Hematopoietic multipotent progenitor cell treated with erythropoietin and hydrocortisone succinate and interleukin-3 and kit ligand, for 4 days (in vitro differentiated cells): ENCODE results near the gene ATP8B1.

ENCODE experiments used
- DNase-seq: peaks from one replicate; pipeline ENCODE4 v3.0.0-alpha.2; 2015

ATP8B1 gene

DNA sequence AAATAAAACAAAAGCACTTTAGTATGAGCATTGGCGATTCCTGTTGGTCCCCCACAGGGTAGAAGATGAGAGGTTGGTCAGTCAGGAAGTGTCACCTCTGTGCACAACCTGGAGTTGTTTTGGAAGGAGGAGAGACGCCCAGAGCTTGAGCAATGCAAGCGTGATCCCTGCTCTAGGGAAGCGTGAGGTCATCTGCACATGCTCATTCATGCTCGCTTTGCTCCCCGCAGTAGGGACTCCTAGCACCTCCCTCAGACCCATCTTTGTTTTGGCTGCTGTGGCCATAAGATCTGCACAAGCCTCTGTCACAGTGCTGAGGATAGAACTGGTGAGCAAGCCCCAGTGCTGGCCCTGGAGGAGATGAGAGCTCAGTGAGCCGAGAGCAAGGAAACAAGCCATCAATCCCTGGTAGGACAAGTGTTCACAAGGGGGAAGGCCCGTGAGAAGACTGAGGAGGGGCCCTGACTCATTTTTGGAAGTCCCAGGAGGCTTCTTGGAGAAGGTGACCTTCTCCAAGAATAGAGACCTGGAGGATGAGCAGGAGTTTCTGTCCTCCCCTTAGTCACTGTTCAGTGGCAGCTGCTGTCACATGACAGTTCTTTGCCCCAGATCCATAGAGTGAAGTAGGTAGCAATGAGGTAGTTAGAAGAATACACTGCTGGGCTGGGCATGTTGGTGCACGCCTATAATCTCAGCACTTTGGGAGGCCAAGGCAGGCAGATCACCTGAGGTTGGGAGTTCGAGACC, 13.3 kb upstream of the ATP8B1 start:
- no peak for DNase-seq

DNA sequence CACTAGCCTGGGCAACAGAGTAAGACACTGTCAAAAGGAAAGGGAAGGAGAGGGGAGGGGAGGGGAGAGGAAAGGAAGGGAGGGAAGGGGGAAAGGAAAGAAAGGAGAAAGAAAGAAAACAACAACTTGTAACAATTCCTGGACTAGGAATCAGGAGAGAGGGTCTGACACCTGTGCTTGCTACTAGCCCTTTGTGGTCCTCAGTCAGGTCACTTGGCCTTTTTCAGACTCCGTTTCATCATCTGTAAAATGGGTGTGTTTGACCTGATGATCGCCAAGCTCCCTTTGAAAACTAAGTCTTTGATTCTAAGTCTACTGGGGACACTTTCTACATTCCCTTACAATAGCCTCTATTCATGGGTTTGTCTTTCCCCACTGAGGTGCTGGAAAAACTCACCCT, 11.4 kb upstream of the ATP8B1 start:
- no peak for DNase-seq

DNA sequence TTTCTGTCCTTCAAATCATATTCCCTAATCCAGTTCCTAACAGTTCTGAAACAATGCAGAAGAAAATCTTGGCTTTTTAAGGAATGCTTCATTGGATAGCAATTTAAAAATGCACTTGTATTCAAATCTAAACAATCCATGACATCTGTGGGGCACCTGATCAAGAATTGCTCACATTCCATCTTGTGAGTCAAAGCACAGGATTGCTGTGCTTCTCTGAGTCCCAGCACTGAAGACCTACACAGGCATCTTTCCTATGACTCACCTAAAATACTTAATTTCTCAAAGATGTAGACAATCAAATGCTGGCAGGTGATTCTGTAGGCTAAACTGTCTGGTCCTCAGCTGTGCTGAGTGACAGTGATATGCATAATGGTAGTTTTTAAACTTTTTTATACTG, 10.1 kb upstream of the ATP8B1 start:
- no peak for DNase-seq

DNA sequence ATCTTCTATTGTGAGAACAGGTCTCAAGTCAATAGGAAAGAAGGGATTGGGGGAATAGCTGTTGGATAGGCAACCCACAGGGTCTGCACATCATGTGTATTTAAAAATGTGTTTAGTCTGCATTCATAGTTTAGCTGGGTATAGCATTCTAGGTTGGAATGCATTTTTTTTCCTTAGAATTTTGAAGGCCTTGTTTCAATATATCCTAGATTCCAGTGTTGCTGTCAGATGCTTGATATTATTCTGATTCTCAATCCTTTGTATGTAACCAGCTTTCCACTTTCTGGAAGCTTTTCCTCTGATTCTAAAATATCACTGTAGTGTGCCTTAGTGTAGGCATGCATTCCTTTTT, 9.0 kb upstream of the ATP8B1 start:
- DNase-seq: no peak

DNA sequence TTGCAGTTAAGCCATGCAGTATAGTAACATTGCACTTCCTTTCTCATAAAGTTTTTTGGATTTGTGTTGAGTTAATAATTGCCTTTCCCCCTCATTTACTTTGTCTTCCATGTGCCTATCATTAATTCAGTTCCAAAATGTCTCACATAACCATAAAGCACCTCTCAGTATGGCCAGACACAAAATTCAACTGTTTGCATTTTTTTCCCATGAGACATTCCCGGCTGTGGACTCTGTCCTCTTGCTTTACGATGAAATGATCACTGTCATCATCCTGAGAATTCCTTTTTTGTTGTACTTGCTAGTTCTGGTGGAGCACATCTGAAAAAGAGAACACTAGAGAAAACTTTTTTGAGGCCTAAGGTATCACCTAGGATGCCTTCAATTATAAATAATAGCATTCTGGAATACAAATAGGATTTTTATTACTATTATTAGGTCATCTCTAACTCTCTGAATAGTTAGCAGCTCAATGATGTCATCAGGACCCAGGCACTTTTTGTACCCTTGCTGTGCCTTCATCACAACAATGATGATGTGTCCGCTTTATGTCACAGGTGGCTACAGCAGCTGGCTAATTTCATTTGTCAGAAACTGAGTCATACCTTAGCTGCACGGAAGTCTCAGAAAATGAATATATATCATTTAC, 8.5 kb upstream of the ATP8B1 start:
- no peak for DNase-seq

DNA sequence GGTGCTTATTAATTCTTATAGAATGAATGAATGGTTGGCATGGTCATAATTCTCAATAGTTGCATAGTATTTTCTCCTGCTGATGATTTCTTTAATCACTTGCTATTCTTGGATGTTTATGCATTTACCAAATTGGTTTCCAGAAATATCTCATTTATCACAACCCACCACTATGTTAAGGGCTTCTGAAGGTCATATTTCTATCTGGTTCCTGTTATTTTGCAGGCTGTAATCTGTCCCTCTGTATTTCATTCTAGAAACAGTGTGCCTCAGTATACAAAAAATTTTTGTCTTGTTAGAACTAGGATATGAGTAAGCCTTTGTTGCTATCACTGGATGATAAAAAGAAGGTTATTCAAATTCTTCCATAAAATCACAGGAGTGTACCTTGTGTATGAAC, 6.1 kb upstream of the ATP8B1 start:
- no peak for DNase-seq

DNA sequence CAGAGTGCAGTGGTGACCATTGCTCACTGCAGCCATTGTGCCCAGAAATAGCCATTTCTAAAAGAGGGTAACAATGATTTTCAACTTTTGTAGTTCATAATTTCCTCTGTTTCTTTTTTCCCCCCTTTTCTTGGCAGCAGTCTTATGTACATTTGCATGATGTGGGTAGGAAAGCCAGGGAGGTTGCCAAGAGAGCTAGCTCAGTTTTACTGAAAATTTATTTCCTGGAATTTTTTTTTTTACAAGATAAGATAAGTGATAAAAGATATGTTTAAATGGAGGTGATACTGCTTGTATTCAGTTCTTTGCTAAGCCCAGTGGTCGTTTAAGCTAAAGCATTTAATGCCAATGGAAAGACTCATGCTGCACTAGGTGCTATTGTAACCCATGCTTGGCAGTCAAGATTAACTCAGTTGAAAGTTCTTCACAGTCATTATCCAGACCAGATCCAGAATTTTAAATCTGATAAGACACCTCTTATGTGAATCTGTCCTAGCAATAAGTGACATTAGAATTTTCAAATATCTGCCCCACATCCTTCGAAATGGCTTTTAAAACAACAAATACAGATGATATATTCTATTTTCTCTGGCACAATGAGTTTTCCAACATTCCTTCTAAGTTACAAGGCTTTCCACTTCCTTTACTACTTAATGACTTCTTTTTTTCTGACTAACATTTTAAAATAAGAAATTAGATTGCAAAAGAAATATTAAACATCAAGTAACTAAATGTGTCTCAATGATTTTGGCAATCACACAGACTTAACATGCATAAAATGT, 4.4 kb upstream of the ATP8B1 start:
- no peak for DNase-seq

DNA sequence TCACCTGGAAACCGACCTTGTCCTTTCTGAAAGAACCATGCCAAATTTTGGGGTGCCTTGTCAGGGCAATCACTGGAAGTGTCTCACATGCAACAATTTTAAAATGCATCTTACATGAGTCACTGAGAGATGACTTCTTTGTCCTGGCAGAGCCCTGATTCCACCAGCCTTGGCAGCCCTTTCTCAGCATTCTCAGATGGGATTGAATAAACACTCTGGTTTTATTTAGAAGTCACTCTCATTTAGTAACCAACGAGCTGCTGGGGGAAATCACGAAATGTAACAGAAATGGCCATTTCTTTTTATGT, 3.8 kb upstream of the ATP8B1 start:
- no peak for DNase-seq

DNA sequence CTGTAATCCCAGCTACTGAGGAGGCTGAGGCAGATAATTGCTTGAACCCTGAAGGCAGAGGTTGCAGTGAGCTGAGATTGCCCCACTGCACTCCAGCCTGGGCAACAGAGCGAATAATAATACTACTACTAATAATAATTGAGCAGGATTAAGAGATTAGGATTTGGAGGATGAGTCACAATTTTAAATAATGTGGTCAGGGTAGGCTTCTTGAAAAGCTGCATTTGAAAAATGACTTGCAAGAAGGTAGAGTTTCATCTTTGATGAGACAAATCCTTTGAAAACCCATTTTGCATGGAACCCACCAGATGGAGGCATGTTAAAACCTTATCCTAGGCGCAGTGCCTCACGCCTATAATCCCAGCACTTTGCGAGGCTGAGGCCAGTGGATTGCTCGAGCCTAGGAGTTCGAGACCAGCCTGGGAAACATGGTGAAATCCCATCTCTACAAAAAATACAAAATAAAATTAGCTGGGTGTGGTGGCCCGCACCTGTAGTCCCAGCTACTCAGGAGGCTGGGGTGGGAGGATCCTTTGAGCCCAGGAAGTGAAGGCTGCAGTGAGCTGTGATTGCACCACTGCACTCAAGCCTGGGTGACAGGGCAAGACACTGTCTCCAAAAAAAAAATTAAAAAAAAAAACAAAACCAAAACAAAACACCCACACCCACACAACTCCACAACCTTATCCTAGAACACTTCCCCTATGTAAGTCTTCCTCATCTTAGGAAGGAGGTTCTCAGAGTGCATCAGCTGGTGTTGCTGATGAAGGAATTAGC, 3.3 kb upstream of the ATP8B1 start:
- no peak for DNase-seq

DNA sequence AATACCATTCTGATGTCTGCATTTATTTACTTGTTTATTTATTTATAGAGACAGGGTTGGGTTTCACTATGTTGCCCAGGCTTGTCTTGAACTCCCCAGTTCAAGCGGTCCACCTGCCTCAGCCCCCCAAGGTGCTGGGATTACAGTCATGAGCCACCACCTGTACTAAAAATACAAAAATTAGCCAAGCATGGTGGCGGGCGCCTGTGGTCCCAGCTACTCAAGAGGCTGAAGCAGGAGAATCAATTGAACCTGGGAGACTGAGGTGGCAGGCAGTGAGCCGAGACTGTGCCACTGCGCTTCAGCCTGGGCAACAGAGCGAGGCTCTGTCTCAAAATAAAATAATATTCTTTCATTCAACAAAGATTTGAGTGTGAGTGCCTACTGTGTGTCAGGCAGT, 2.0 kb upstream of the ATP8B1 start:
- DNase-seq: no peak

DNA sequence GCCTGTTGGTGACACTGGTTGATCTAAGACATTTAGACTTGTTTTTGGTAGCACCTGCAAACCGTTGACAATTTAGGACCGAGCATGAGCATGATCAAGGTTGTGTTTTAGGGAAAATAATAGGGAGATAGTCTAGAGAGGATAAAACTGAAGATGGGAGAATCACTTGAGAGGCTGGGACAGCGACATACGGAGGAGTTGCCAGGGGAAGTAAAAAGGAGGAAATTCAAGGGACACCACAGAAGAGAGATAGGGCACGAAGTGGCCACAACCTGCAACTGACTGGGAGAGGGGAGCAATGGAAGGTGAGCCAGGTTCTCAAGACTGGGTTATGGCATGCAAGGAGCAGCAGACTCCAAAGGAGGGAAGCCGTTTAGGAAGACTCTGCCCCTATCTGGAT, 1.4 kb upstream of the ATP8B1 start:
- DNase-seq: no peak

DNA sequence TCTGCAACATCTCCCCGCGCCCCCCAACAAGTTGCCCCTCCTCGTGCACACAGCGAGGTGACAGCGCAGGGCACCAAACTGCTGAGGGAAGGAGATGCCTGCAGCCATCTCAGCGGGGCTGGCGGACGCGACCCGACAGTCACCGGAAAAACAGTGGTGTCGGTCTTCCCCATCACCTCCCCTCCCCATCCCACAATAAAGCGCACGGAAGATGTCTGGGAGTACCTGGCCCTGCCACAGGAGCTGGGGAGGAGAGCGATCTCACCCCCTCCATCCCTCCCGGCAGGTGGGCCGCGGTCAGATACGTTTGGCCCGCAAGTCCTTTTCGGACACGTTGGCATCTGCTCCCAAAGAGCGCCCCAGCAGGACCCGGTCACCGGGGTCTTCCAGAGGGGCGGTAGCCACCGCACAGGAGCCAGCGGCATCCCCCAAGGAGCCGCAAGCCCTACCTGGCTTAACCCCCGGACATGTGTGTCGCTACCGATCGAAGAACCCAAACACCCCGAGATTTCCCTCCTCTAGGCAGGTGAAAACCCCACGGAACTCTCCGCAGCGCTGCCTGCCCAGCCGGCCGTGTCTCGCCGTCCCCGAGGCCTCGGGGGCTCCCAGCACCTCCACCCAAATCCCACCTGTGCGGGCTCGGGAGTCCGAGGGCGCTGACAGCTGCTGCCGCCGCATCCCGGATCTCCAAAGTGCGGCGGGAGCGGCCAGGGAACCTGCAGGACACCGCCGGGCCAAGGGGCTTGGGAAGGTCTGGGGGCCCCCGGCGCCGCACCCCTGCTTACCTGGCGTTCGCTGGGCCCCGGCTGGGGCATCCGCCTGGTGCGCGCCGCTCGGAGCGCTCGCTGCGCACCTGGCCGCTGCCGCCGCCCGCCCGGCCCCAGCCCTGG, 657 bp downstream of the ATP8B1 start:
- DNase-seq: no peak

DNA sequence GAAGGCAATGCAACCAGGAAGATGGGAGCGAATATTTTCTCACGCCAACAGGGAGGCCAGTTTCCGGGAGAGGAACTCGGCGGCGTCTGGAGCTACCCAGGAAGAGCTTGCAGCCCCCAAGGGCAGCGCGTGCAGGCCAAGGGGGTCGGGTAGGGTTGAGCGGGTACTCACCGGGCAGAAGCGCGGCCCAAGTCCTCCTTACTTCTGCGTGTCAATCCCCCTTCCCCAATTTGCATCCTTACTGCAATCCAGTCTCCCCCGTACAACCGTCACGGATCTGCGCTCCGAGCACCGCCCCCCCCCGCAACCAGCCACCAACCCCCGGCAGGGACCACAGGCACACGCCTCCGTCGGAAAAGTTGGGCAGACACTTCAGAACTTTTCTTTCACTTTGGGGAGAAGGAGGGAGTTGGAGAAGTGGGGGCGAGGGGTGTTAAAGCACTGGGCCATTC, 1.3 kb downstream of the ATP8B1 start:
- DNase-seq: no peak

DNA sequence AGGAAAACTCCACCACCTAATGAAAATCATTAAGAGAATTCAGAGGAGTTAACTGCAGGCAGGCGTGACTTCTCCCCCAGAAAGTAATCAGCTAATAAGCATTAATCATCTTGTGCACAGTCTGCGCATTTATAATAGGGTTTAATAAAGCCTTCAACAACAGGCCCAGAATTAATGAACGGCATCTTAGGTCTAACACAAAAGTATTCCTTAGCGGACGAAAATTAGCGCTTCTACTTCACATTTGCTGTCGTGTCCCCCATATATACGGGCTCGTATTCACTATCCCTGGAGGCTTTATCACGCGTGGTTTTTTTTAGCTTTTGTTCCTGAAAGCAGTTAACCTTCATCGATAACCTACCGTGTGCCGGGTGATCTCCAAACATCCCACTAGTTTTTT, 1.8 kb downstream of the ATP8B1 start:
- no peak for DNase-seq

DNA sequence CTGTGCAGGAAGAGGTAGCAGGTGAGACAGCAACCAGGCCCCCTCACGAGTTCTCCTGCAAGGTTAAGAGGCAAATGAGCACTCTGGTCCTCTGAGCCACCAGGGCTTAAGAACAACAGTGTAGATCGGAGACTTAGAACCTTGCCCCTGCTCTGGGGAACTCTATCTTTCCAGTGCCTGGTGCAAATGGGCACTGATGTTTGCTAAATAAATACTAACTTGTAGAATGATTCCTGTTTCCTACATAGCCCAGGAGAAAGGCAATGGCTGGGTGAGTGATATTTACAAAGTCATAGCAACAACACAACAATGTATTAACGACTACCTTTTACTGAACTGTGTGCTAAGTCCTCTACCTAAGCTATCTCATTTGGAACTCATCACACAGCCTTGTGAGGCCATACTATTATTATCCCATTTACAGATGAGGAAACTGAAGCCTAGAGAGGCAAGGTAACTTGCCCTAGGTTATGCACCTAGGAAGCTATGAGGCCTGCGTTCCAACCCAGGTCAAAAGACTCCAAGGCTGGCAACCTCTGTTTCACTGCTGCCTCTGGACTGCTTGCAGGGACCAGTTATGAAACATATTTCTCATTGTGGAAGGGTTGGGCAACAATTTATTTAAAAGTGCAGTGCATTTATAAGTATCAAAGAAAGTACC, 4.3 kb downstream of the ATP8B1 start:
- DNase-seq: no peak

DNA sequence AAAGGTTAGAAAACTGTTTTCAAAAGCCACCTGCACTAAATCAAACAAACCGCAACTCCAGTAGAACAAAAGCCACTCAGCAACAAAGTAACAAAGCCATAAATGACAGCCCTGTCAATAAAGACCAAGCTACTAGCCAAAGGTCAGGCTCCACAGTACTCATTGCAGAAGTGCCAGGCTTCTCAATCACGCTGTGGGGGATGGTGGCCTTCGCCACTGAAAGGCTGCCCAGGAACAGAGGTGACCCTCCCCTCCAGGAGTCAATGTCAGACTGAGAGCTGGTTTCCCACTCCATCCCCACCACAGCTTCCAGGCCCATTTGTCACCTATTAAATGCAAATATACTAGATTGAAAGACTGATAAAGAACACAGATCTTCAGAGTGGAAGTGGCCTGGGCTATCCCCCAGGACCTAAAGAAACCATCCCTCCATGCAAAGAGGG, 5.9 kb downstream of the ATP8B1 start:
- DNase-seq: no peak

DNA sequence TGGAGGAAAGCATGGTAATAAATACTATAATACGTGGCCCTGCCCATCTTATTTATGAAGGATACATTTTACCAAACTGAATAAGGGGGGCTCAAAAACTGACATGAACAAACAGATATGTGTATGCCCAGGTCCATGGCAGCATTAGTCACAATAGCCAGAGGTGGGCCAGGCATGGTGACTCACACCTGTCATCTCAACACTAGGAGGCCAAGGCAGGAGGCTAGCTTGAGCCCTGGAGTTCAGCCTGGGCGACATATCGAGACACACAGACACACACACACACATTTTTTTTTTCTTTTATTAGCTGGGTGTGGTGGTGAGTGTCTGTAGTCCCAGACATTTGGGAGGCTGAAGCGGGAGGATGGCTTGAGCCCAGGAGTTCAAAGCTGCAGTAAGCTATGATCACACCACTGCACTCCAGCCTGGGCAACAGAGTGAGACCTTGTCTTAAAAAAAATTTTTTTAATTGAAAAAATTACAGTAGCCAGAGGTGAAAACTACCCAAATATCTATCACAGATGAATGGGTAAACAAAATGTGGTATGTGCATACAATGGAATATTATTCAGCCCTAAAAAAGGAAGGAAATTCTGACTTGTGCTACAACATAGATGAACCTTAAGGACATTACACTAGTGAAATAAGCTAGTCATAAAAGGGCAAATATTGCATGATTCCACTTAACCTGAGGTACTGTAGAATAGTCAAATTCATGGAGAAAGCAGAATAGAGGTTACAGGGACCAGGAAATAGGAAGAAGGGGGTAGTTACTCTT, 8.0 kb downstream of the ATP8B1 start:
- no peak for DNase-seq

DNA sequence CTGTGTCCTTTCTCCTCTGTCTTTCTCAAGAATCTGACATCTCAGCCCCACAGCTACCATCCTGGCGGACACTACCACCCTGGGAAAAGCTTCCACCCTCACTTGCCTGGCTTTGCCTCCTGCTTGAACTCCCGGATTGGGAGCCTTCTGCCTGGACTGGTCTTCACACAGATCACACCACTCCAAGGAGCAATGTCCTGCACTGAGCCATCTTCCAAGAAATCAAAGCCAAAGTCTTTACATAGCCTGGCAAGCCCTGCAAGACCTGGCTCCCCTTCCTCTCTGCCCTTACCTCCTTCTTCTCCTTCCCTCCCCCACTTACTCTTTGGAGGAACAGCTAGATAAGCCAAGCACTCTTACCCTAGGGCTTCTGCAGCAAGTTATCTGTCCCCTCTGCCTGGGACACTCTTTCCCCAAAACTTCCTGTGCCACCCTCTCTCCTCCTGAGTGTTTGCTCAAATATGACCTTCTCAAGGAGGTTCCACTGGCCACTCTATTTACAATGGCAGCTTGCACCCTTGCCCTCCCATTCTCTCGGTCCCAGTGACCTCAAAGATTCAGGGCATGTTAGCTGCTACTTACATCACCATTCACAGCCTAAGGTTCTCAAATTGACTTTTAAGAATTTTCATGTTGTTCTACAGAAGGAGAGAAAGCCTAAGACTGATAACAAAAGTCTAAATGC, 9.7 kb downstream of the ATP8B1 start:
- DNase-seq: no peak

DNA sequence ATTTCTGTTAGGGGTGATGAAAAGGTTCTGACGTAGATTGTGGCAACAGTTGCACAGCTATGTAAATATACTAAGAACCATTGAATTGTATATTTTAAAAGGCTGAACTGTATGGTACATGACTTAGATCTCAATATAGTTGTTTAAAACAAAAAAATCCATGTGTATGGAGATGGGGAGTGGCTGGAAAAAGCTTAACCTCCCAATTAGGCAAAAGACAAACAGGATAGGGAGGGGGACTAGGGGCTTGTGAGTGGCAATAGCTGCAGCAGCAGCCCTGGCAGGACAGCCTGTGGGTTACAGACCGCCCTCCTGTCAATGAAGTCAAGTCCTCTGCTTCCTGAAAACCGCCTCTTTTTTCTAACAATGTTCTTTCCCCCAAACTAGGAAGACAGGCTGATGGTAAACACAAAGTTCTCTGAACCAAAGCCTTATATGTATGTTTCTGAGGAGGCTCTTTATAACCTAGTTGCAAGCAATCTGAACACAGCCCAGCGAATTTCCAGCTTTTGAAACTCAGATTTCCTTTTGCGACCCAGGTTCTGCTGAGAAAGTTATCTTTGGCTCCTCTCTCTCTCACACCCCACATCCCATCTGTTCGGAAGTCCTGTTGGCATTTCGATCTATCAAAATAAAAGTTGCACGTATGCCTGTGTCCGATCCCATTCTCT, 10.3 kb downstream of the ATP8B1 start:
- DNase-seq: no peak

DNA sequence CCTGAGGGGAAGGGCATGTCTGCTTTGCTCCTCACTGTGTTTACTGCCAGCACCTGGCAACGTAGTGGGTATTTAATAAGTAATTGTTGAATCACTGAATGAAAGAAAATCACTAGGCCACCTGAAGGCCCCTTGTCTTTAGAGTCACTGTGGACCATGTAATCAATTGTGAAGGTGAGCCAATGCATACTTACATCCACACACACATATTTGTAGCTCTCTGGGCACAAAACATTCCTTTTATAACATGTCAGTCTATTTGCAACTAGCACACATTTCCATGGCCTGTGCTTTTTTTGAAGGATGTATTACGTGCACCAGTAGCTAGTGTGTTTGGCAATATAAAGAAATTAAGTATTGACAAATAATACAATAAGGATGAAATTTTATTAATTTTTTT, 11.2 kb downstream of the ATP8B1 start:
- no peak for DNase-seq
